Measurements from ENCODE around the gene LMAN2L.

Gene LMAN2L

DNA sequence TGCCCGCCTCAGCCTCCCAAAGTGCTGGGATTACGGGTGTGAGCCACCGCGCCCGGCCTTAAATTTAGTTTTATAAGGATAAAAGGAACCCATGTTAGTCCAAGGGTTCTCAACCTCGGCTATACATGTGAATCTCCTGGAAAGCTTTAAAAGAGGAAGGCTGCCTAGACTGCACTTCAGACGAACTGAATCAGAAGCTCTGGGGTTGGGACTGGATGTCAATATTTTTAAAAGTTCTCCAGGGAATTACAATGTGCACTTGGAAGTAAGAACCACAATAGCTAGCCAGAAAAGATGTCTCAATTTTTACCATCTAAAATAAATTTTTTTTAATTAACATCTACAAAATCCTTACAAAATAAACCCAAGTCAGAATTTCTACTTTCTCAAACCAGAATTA is 10.1 kb downstream of the LMAN2L start:
- Histone ChIP-seq H3K27ac (ENCODE audit: low read depth, low read length, poor library complexity, severe bottlenecking) (no peak overlapping the region), H3F3A (ENCODE audit: insufficient read depth, low read length) (no peaks in the 10 kb centered on the region), H4K20me1 (ENCODE audit: insufficient read depth, low read length) (no peaks in the 10 kb centered on the region), H3K9me2 (ENCODE audit: low read depth, low read length) (no peaks in the 10 kb centered on the region), H3K4me3 (ENCODE audit: low read depth, low read length, poor library complexity, severe bottlenecking) (no peak overlapping the region), H3K4me2 (ENCODE audit: low read length) (no peak overlapping the region), H3K4me1 (ENCODE audit: insufficient read depth, low read length, severe bottlenecking) (no peaks in the 10 kb centered on the region), H3K9me3 (ENCODE audit: low read length) (no peaks in the 10 kb centered on the region), H3K9ac (ENCODE audit: low read length) (no peak overlapping the region), H2AFZ (ENCODE audit: low read length) (no peak overlapping the region), H3K36me3 (ENCODE audit: insufficient read depth, low read length) (peaks cover 75% of the 10 kb centered on the region), H3K27me3 (ENCODE audit: insufficient read depth, low read length) (no peaks in the 10 kb centered on the region), H3K79me2 (ENCODE audit: insufficient read depth, low read length) (no peaks in the 10 kb centered on the region)
- TF ChIP-seq CTCF (IDR thresholded peaks at IDR 0.05; ENCODE audit: low read length) = no peak
- no peak for TF ChIP-seq EZH2 (IDR thresholded peaks at IDR 0.05; ENCODE audit: borderline replicate concordance, low read length)

DNA sequence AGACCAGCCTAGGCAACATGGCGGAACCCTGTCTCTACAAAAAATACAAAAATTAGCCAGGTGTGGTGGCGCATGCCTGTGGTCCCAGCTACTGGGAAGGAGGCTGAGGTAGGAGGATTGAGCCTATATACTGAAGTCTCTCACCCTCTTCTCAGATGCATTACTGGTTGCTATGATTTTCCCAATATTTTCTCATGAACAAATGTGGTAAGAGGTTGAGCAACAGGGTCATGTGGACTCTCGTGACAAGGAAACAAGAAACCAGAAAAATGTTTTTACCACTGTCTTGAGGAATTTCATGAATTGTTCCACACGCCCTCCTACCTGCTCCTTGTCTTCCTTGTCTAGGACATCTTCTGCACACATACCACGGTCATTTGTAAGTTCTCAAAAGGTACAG is 12.4 kb downstream of the LMAN2L start:
- H3K4me2 ChIP-seq (ENCODE audit: low read length) = no peak overlapping the region
- TF ChIP-seq CTCF (IDR thresholded peaks at IDR 0.05; ENCODE audit: low read length) (no peak), EZH2 (IDR thresholded peaks at IDR 0.05; ENCODE audit: borderline replicate concordance, low read length) (no peak)
- peaks cover 60% of the 10 kb centered on the region for H3K36me3 ChIP-seq (ENCODE audit: insufficient read depth, low read length)
- no peaks in the 10 kb centered on the region for H3K4me1 ChIP-seq (ENCODE audit: insufficient read depth, low read length, severe bottlenecking)
- H3K79me2 ChIP-seq (ENCODE audit: insufficient read depth, low read length) = no peaks in the 10 kb centered on the region
- no peak overlapping the region for H3K4me3 ChIP-seq (ENCODE audit: low read depth, low read length, poor library complexity, severe bottlenecking)
- no peaks in the 10 kb centered on the region for H3F3A ChIP-seq (ENCODE audit: insufficient read depth, low read length)
- H2AFZ ChIP-seq (ENCODE audit: low read length) = no peak overlapping the region
- H3K9me3 ChIP-seq (ENCODE audit: low read length) = no peaks in the 10 kb centered on the region
- no peaks in the 10 kb centered on the region for H4K20me1 ChIP-seq (ENCODE audit: insufficient read depth, low read length)
- H3K27me3 ChIP-seq (ENCODE audit: insufficient read depth, low read length) = no peaks in the 10 kb centered on the region
- H3K27ac ChIP-seq (ENCODE audit: low read depth, low read length, poor library complexity, severe bottlenecking) = no peak overlapping the region
- no peaks in the 10 kb centered on the region for H3K9me2 ChIP-seq (ENCODE audit: low read depth, low read length)
- H3K9ac ChIP-seq (ENCODE audit: low read length) = no peak overlapping the region

- Histone ChIP-seq H3K9ac (ENCODE audit: low read length) (no peak overlapping the region), H3K79me2 (ENCODE audit: insufficient read depth, low read length) (no peaks in the 10 kb centered on the region), H2AFZ (ENCODE audit: low read length) (no peak overlapping the region), H3K4me3 (ENCODE audit: low read depth, low read length, poor library complexity, severe bottlenecking) (no peak overlapping the region), H3K27me3 (ENCODE audit: insufficient read depth, low read length) (no peaks in the 10 kb centered on the region), H3K27ac (ENCODE audit: low read depth, low read length, poor library complexity, severe bottlenecking) (no peak overlapping the region), H3K9me3 (ENCODE audit: low read length) (no peaks in the 10 kb centered on the region), H3F3A (ENCODE audit: insufficient read depth, low read length) (no peaks in the 10 kb centered on the region), H3K4me2 (ENCODE audit: low read length) (no peak overlapping the region), H3K36me3 (ENCODE audit: insufficient read depth, low read length) (peaks cover 53% of the 10 kb centered on the region), H3K9me2 (ENCODE audit: low read depth, low read length) (no peaks in the 10 kb centered on the region), H3K4me1 (ENCODE audit: insufficient read depth, low read length, severe bottlenecking) (no peaks in the 10 kb centered on the region), H4K20me1 (ENCODE audit: insufficient read depth, low read length) (no peaks in the 10 kb centered on the region)
- TF ChIP-seq EZH2 (IDR thresholded peaks at IDR 0.05; ENCODE audit: borderline replicate concordance, low read length) (no peak), CTCF (IDR thresholded peaks at IDR 0.05; ENCODE audit: low read length) (no peak)
These were observed 13.7 kb downstream of the LMAN2L start for GRCh38 chr2:96726131-96726530.
